HFF-Myc (cell line): ENCODE data around the gene KXD1.

Experiments used
- DNase-seq: peaks from one replicate; pipeline ENCODE4 v3.0.0-alpha.2; 2011; ENCODE audit warnings: low read depth; ENCODE audit errors: extremely low read depth
- H3K4me3 ChIP-seq: replicated peaks from 2 replicates; pipeline ENCODE4 v1.5.1; 2011; ENCODE audit warnings: low read depth, mild to moderate bottlenecking, control low read depth, low read length
- CTCF ChIP-seq: IDR thresholded peaks from 2 replicates; pipeline ENCODE4 v1.5.1; 2012; ENCODE audit warnings: mild to moderate bottlenecking, low read depth, low read length, control low read depth; ENCODE audit errors: missing control alignments

The KXD1 gene

GRCh38 chr19:18523841-18524240 is 33.8 kb upstream of the KXD1 start:
- no peak overlapping the region for H3K4me3 ChIP-seq
- no peak for TF ChIP-seq CTCF
- DNase-seq: no peak

GRCh38 chr19:18526316-18526715 is 31.4 kb upstream of the KXD1 start:
- DNase-seq: no peak
- H3K4me3 ChIP-seq: no peak overlapping the region
- TF ChIP-seq CTCF: no peak

GRCh38 chr19:18529782-18530181 is 27.9 kb upstream of the KXD1 start:
- TF ChIP-seq CTCF: no peak
- H3K4me3 ChIP-seq: no peak overlapping the region
- no peak for DNase-seq

- no peak for DNase-seq
- no peak for TF ChIP-seq CTCF
- no peak overlapping the region for H3K4me3 ChIP-seq
Observed at GRCh38 chr19:18531485-18531884, 26.2 kb upstream of the KXD1 start.

- no peak for DNase-seq
- no peak for TF ChIP-seq CTCF
- no peak overlapping the region for H3K4me3 ChIP-seq
Observed at GRCh38 chr19:18532168-18532890, 25.3 kb upstream of the KXD1 start.

- DNase-seq: no peak
- no peak overlapping the region for H3K4me3 ChIP-seq
- TF ChIP-seq CTCF: no peak
Observed at GRCh38 chr19:18533058-18533457, 24.6 kb upstream of the KXD1 start.

- H3K4me3 ChIP-seq: no peak overlapping the region
- DNase-seq: no peak
- no peak for TF ChIP-seq CTCF
Observed at GRCh38 chr19:18536475-18536874, 21.2 kb upstream of the KXD1 start.
